Measurements from ENCODE around the gene ZNF710. TPM values are rescaled to one million over a fixed set of nuclear protein-coding genes. Genes with fewer than 3 reads are reported as not detected.

Gene ZNF710
- total and polyA plus RNA-seq, 2 of the 13 experiments (the other 11 are each of a cell fraction or from before 2014, with no cell fraction given), result 4.7 to 20.6 TPM

DNA sequence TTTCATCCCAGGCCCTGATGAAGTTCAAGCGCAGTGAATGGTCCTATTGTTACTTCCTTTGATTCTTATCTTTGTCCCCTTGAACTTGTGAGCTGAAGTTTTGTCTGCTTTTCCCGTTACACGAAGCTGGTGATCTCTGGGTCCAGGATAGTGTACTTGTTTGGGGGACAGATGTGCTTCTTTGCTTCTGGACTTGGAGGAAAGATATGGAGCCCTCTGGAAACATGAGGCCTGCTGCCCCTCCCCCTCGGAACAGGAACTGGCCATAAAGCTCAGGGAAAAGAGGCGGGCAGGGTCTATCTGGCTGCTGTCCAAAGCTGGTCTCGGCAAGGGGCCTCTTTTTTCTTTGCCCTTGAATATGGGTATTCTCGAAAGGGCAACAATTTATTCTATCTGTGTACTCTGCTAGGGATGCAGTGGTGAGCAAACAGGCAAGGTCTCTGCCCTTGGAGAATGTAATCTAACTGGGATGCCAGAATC, 53.5 kb downstream of the ZNF710 start (continued):
- 0 out of 2 replicates have a peak, but pooled peaks have one; percentile 25 for TF ChIP-seq ZBTB33 (CRISPR knock-in tag; IDR thresholded peaks at IDR 0.05)
- TF ChIP-seq ZNF430 (CRISPR knock-in tag; IDR thresholded peaks at IDR 0.05), result 0 out of 2 replicates have a peak, but pooled peaks have one; percentile 58
- peak; percentile 88 for TF ChIP-seq SKIL (CRISPR knock-in tag; IDR thresholded peaks at IDR 0.05; ENCODE audit: borderline replicate concordance)
- TF ChIP-seq ZNF550 (CRISPR knock-in tag; IDR thresholded peaks at IDR 0.05; ENCODE audit: borderline replicate concordance), result no peak
- TF ChIP-seq HOXA3 (CRISPR knock-in tag; IDR thresholded peaks at IDR 0.05), result peak; percentile 48; the same call in 1 of the 2 replicates
- peak; percentile 36; the same call in 1 of the 2 replicates for TF ChIP-seq TFE3 (CRISPR knock-in tag; IDR thresholded peaks at IDR 0.05)
- TF ChIP-seq, protein P1, sequence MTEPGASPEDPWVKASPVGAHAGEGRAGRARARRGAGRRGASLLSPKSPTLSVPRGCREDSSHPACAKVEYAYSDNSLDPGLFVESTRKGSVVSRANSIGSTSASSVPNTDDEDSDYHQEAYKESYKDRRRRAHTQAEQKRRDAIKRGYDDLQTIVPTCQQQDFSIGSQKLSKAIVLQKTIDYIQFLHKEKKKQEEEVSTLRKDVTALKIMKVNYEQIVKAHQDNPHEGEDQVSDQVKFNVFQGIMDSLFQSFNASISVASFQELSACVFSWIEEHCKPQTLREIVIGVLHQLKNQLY (CRISPR knock-in tag; IDR thresholded peaks at IDR 0.05), result peak; percentile 33; the same call in 1 of the 2 replicates
- TF ChIP-seq, protein P2, sequence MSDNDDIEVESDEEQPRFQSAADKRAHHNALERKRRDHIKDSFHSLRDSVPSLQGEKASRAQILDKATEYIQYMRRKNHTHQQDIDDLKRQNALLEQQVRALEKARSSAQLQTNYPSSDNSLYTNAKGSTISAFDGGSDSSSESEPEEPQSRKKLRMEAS (IDR thresholded peaks at IDR 0.05), result 0 out of 2 replicates have a peak, but pooled peaks have one; percentile 14
- peak; percentile 16; the same call in 1 of the 2 replicates for TF ChIP-seq HMG20A (CRISPR knock-in tag; IDR thresholded peaks at IDR 0.05; ENCODE audit: borderline replicate concordance)
- TF ChIP-seq ZNF350 (CRISPR knock-in tag; IDR thresholded peaks at IDR 0.05; ENCODE audit: borderline replicate concordance, low read depth), result peak; percentile 72; the same call in 1 of the 2 replicates
- TF ChIP-seq, protein P3, sequence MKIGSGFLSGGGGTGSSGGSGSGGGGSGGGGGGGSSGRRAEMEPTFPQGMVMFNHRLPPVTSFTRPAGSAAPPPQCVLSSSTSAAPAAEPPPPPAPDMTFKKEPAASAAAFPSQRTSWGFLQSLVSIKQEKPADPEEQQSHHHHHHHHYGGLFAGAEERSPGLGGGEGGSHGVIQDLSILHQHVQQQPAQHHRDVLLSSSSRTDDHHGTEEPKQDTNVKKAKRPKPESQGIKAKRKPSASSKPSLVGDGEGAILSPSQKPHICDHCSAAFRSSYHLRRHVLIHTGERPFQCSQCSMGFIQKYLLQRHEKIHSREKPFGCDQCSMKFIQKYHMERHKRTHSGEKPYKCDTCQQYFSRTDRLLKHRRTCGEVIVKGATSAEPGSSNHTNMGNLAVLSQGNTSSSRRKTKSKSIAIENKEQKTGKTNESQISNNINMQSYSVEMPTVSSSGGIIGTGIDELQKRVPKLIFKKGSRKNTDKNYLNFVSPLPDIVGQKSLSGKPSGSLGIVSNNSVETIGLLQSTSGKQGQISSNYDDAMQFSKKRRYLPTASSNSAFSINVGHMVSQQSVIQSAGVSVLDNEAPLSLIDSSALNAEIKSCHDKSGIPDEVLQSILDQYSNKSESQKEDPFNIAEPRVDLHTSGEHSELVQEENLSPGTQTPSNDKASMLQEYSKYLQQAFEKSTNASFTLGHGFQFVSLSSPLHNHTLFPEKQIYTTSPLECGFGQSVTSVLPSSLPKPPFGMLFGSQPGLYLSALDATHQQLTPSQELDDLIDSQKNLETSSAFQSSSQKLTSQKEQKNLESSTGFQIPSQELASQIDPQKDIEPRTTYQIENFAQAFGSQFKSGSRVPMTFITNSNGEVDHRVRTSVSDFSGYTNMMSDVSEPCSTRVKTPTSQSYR (CRISPR knock-in tag; IDR thresholded peaks at IDR 0.05; ENCODE audit: borderline replicate concordance), result peak; percentile 93
- no peak for TF ChIP-seq ZBTB7A (CRISPR knock-in tag; IDR thresholded peaks at IDR 0.05)
- 0 out of 2 replicates have a peak, but pooled peaks have one; percentile 45 for TF ChIP-seq CREM (IDR thresholded peaks at IDR 0.05)
- no peak for TF ChIP-seq CREM (CRISPR knock-in tag; IDR thresholded peaks at IDR 0.05)
- TF ChIP-seq UBTF (CRISPR knock-in tag; IDR thresholded peaks at IDR 0.05), result peak; percentile 26; the same call in 1 of the 2 replicates
- TF ChIP-seq BCL6 (CRISPR knock-in tag; IDR thresholded peaks at IDR 0.05), result peak; percentile 82

Measured in HepG2 (cell line).